ENCODE measurements around the gene TBC1D17. TPM values are rescaled to one million over a fixed set of nuclear protein-coding genes. Genes with fewer than 3 reads are reported as not detected.

TBC1D17 gene
- total RNA-seq, 4 donors from 2014 or later, result 48.7 to 84.3 (median 66.4) TPM

GRCh38 chr19:49844138-49845095, 33.1 kb upstream of the TBC1D17 start:
- Histone ChIP-seq H3K27ac (peak overlapping the region; percentile 79 to 96 (median 92)), H3K4me3 (peak overlapping the region in 1 of 4 donors; percentile 7), H3K4me1 (peaks cover 17% of the 10 kb centered on the region in 2 donors), H3K9me3 (no peaks in the 10 kb centered on the region), H3K27me3 (no peaks in the 10 kb centered on the region), H3K36me3 (peaks cover 0 to 11% of the 10 kb centered on the region in 2 donors)
- DNase-seq (peak; percentile 65 to 89), ATAC-seq (peak; percentile 70 to 81)
- intact Hi-C loops (cut with DNase I; ENCODE audit: low total_unique reads) (no loop called here), in situ Hi-C loops (cut with MboI; ENCODE audit: low sequenced_read_pairs in 4 of 4) (no loop called here)
- no peak for TF ChIP-seq POLR2A (IDR thresholded peaks at IDR 0.05)
- peak in 1 of 5 experiments; percentile 9 for TF ChIP-seq CTCF (IDR thresholded peaks at IDR 0.05 in 4 of 5, conservative IDR thresholded peaks at IDR 0.05 in 1 of 5)

GRCh38 chr19:49845414-49845813, 32.1 kb upstream of the TBC1D17 start:
- H3K4me1 ChIP-seq, result peaks cover 21 to 23% of the 10 kb centered on the region in 2 donors
- no peak for DNase-seq
- no peaks in the 10 kb centered on the region for H3K9me3 ChIP-seq
- intact Hi-C loops (cut with DNase I; ENCODE audit: low total_unique reads) (no loop called here), in situ Hi-C loops (cut with MboI; ENCODE audit: low sequenced_read_pairs in 4 of 4) (no loop called here)
- ATAC-seq, result no peak
- no peak overlapping the region for H3K4me3 ChIP-seq
- peaks cover 0 to under 1% of the 10 kb centered on the region in 2 donors for H3K36me3 ChIP-seq
- H3K27me3 ChIP-seq, result no peaks in the 10 kb centered on the region
- H3K27ac ChIP-seq, result peak overlapping the region; percentile 79 to 96 (median 92)
- TF ChIP-seq CTCF (IDR thresholded peaks at IDR 0.05 in 4 of 5, conservative IDR thresholded peaks at IDR 0.05 in 1 of 5), result no peak
- no peak for TF ChIP-seq POLR2A (IDR thresholded peaks at IDR 0.05)

- in situ Hi-C loops (cut with MboI; ENCODE audit: low sequenced_read_pairs in 4 of 4), result no loop called here
- no peaks in the 10 kb centered on the region for H3K9me3 ChIP-seq
- DNase-seq, result no peak
- no peaks in the 10 kb centered on the region for H3K36me3 ChIP-seq
- ATAC-seq, result no peak
- no peak overlapping the region for H3K4me3 ChIP-seq
- intact Hi-C loops (cut with DNase I; ENCODE audit: low total_unique reads), result no loop called here
- no peak for TF ChIP-seq CTCF (IDR thresholded peaks at IDR 0.05 in 4 of 5, conservative IDR thresholded peaks at IDR 0.05 in 1 of 5)
- TF ChIP-seq POLR2A (IDR thresholded peaks at IDR 0.05), result no peak
- no peaks in the 10 kb centered on the region for H3K27me3 ChIP-seq
- H3K27ac ChIP-seq, result peak overlapping the region; percentile 79 to 99 (median 95)
- H3K4me1 ChIP-seq, result peaks cover 21 to 23% of the 10 kb centered on the region in 2 donors
Observed at GRCh38 chr19:49846408-49846807, 31.1 kb upstream of the TBC1D17 start.

- ATAC-seq, result no peak
Observed at GRCh38 chr19:49847731-49848696, 29.5 kb upstream of the TBC1D17 start.

More at GRCh38 chr19:49847731-49848696, 29.5 kb upstream of the TBC1D17 start:
- intact Hi-C loops (cut with DNase I; ENCODE audit: low total_unique reads), result no loop called here
- no peaks in the 10 kb centered on the region for H3K9me3 ChIP-seq
- DNase-seq, result no peak
- peaks cover 35 to 36% of the 10 kb centered on the region in 2 donors for H3K4me1 ChIP-seq
- no peak overlapping the region for H3K4me3 ChIP-seq
- H3K27ac ChIP-seq, result peak overlapping the region; percentile 94 to 99 (median 97)
- no peaks in the 10 kb centered on the region for H3K27me3 ChIP-seq
- TF ChIP-seq CTCF (IDR thresholded peaks at IDR 0.05 in 4 of 5, conservative IDR thresholded peaks at IDR 0.05 in 1 of 5) (no peak), POLR2A (IDR thresholded peaks at IDR 0.05) (no peak)
- in situ Hi-C loops (cut with MboI; ENCODE audit: low sequenced_read_pairs in 4 of 4), result no loop called here
- H3K36me3 ChIP-seq, result no peaks in the 10 kb centered on the region
